D341Med (cell line): Measurements from ENCODE around the gene SEMA5A.
"Not testable (repeated sequence)": the region's sequence is repeated elsewhere in the genome, so short reads cannot be mapped to it uniquely, and the experiment has no call there.

Experiments
- DNase-seq: peaks from one replicate; pipeline ENCODE4 v3.0.0; 2012; ENCODE audit warnings: low spot score

SEMA5A gene

DNA sequence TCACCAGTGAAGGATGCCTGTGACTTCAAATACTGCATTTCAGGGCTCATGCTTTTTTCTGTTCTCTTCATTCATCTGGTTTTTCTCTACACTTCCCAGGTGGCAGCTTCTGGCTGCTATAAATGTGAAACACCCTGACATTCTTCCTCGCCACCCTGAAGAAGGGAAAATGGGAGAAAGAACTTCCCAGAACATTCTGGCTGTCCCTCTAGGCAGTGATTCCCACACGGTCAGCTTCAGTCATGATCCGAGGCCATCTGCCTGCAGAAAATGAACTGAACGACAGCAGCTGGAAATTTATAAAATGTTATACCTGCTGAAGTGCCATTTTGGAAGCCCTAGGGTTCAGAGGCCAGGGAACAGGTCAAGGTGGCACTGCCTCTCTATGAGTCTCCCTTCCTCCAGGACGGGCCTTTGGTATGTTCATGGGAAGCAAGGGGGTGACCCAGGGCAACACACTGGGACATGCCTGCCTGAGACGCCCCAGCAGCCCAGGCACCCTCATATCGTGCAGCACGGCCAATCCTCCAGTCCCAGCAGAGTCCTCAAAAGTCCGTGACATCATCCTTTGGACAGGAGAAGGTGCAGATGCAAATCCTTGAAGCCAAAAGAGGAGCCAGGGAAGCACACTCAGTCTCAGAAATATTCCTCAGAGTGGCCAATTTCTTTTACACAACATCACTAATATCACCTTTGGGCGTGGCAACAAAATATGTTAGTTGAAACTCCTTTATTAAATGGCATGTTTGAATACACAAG, 107.1 kb downstream of the SEMA5A start:
- no peak for DNase-seq

DNA sequence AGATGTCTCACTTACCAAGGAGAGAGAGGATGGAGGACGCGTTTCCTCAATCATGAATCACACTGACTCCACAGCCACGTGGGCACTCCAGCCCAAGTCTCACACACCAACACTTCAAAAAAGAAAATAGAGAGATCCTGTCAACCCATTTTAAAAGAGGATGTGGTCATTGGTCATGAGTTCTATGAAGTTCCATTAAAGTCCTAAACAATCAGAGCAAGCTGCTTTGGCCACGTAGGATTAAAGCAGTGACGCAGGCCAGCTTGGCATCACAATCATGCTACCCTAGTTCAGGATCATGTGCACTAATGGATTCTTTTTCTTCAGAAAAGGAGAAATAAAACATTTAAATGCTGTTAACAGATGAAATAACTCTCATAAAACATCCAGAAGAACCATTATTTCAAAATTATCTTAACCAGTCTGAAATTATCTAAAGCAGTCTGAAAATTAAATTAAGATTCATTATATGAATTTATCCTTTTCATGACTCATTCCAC, 108.1 kb downstream of the SEMA5A start:
- no peak for DNase-seq

DNA sequence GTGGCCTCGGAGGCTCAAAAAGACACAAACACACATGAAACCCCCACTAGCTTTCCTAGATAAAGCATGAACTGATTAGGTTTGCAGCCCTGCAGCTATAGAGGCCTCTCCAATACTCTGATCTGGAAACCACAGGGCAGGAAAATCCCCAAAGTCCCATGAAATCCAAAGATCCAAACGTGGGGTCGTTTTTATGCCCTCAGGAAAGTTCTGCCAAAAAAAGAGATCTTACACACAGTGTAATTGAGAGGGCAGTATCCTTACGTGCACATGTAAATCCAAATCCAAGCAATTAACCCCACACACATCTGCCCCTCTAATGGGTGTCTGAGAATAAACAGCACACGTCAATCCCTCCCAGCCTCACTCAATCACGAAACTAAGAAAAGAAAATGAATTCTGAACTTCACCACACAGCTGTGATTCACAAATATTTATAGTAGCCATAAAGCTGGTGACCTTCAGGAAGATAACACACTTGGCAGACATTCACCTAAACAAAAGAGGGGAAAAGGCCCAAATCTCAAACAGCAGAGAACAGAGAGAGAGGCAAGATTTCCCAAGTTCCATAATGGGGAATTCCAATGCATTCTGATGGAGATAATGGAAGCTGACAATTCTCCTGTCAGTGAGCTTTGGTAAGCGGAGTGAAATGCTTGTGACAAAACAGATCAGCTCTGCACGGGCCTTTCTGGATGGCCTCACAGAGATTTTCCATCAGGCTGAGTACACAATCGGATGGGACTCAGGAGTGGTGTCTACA, 114.2 kb downstream of the SEMA5A start:
- DNase-seq, result no peak

DNA sequence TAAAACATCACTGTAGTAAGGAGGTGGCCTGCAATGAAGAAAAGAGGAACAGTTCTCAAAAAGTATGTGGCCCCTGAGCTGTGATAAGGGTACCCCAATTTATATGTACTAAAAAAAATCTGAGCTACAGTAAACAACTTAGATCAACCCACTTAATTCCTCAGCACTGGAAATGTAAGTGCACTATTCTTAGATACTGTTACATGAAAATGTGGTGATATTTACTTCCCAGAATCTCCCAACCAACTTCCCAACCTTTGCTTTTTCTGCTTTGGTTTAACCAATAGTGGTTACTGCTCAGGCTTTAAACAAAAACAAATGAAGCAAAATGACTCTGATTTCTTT, 114.8 kb downstream of the SEMA5A start:
- DNase-seq, result no peak

DNA sequence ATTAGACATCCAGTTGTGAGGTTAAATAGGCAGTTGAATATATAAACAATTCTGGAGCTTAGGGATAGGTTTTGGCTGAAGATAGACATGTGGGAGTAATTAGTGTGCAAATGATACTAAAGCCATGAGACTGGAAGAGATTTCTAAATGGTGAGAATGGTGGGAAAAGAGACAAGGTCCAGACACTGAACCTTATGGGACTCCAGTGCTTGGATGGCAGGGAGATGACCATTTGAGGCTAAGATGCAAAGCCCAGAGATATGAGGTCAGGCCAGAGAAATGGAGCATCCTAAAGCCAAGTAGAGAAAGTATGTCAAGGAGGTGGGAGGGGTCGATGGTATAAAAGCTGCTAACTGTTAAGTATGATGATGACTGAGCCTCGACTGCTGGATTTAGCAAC, 115.6 kb downstream of the SEMA5A start:
- no peak for DNase-seq

DNA sequence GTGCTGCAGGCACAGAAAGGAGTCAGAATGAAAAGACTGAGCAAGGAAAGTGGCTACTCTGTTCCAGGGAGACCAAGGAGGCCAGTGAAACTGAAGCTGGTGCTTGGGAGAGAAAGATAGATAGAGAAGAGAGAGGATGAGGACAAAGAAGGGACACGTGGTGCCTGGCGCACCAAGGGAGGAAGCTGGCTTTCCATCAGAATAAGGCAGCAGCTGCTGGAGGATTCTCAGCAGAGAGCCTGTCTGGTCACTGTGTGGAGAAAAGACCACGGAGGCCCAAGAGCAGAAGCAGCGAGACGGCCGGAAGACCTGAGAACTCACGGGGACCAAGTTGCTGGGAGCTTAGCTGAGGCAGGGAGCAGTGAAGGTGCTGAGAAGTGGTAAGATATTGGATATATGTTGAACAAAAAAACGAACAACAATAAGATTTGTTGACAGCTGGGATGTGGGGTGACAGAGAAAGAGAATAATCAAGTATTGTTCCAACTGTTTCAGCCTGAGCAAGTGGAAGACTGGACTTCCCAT, 116.1 kb downstream of the SEMA5A start:
- DNase-seq, result no peak

DNA sequence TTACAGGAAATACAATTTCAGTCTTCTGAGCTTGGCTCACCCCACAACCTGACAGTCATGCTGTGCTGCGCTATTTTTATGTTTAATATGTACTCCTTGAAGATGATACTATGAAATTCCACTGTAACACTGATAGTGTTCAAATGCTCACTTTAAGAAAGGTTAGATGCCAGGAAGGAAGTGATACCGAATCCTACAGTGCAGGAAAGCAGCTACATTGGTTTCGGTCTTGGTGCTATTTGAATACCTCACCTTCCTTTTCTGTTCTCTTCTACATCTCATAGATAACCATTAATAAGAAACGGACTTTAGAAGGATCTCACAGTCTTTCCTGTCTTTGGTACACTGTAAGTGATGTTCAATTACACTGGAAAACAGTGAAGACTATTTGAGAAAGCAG, 117.6 kb downstream of the SEMA5A start:
- DNase-seq, result no peak

DNA sequence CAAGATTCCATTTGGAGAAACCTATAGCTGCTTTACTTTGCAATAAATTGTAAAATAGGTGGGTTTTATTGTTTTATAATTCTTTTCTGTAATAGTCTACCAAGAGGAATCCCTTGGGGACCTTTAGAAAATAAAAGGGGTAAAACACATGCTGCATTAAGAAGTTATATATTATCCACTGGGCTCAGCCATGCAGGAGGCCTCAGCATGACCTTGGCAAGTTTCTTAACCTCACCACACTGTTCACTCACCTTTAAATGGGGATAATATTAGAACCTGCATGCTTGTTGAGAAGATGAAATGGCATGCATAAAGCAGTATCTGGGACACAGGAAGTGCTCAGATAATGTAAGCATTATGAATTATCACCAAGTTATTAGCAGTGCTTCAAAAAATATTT, 120.2 kb downstream of the SEMA5A start:
- DNase-seq, result no peak

DNA sequence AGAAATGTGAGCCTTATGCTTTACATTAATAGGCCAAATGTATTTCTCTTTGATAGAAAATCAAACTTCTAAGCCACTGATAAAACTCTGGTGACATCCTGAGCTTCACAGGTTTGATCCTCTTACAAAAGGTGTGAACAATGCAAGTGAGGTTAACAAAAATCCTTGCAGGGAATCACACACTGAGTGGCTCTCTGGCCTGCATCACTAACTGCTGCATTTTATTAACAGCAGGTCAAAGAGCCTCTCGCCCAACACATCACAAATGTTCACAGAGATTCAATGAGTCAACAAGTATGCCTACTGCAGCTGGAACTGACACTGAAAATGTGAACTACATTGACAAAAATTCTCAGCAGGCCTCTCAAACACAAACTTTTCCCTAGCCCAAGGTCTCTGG, 122.3 kb downstream of the SEMA5A start:
- no peak for DNase-seq

DNA sequence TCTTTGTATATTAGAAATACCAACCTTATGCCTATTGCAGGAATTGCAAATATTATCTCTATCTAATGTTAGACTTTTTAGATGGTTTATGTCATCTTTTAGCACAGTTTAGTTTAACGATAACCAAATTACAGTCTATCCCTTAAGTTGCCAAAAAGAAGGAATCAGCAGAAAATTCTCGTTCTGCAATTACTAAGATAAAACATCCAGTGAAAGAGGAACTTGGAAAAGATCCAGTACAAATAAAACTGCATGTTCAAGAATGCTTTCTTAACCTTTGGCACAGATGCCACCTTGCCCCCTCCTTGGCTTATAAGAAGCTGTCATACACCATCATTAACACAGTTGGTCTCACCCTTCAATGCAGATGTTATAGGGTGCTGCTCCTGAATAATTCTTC, 124.0 kb downstream of the SEMA5A start:
- no peak for DNase-seq

DNA sequence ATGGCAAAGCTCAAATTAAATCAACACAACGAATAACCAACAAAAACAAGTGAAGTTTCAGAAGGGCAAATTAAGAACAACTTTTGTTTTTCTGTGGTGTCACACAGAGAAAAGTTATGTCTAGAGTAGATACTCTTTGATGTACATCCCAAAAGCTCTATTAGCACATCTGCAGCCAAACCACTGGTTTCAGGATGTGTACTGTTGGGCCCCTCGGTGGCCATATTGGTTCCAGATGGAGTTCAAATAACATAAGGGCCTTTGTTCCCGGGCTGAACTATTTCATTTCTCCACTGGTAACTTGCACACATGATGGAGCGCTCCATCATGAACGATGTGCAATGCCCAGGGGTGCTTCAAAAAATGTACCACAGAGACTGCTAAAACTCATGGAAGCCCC, 126.1 kb downstream of the SEMA5A start:
- DNase-seq, result no peak

DNA sequence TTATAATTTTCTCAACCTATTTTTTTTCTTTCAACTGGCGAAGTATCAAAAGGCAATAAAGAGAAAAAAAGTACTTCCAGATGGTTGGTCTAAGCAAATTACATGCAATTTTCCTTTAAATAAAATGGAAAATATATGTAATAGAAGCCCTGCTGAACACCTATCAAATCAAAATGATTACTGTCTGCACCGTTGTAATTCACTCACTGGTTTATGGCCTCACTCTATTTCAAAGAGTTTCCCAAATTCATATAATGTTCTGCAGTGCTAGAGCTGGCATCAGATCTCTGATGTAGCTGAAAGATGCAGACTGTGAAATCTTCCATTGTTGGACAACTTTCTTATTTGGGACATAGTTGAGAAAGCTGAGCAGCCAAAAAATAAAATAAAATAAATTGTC, 130.3 kb downstream of the SEMA5A start:
- DNase-seq, result no peak

DNA sequence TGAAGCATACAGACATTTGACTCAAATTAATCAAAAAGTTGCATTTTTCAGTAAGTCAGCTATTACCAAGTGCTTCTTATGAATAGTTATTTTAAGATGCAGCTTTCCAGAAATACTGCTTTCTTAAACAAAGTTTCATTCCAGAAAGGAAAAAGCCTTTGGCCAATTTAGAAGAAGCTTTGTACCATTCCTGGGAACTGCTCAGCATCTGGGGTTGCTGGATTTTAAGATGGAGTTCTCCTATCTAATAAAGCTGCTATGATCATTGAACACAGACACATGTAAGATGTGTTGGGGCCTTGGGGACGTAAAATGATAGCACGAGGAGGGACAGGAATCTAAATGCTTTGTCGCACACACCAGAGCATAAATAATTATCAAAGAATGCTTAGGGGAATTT, 130.8 kb downstream of the SEMA5A start:
- DNase-seq, result no peak

DNA sequence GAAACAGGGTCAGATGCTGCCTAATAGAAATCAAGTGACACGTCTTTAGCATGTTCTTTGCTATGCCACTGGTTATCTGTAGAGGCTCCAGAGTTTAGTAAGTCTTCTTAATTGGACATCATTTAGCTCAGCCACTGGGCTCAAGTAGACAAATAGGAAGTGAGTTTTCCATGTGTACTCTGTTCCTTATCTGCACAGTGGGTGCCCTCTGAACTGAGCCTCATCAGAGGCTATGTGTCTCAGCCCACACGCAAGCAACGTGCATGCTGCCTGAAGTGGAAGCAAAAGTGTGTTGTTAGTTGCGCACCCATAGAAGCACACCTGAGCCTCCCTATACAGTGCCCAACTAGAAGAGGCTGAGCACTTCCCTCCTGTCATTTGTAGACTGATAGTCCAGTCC, 134.7 kb downstream of the SEMA5A start:
- DNase-seq, result no peak

DNA sequence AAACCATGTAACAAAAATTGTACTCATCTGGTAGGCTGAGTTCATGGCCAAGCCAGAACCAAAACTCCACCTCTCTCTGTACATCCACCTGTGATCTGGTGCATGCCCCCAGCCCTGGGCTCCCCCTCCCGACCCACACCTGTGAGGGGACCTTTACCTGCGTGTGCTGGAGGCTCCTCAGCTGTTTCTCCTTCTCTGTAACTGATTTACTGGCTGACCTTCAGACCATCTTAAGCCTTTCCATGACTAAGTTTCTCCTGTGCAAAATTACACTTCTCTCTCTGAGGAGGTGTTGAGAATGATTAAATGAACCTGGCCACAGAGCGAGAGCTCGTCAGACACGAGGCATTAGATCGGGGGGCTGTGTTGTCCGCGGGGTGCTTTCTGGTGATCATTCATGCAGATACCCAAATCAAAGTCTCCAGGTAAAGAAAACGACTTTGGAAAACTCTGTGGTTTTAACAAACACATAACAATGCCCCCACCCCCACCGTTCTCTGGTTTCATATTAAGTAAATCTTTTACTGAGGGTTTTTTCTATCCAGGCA, 136.4 kb downstream of the SEMA5A start:
- no peak for DNase-seq

DNA sequence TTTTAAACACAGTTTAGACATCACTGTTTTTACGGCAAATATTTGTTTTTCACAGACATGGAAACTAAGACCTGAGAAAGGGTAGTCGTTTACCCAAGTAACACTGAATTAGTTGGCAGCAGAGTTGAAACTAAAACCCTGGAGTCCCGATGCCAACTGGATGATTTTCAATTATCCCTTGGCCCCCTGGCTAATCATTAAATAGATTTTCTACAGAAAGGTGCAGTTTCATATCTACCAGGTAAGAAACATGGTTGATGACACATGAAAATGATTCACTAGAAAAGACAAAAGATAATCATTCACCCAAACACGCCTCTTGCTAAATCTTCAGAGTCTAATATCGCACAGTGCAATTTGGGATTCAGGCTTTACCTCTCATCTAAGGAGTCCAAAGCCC, 136.9 kb downstream of the SEMA5A start:
- DNase-seq, result no peak

DNA sequence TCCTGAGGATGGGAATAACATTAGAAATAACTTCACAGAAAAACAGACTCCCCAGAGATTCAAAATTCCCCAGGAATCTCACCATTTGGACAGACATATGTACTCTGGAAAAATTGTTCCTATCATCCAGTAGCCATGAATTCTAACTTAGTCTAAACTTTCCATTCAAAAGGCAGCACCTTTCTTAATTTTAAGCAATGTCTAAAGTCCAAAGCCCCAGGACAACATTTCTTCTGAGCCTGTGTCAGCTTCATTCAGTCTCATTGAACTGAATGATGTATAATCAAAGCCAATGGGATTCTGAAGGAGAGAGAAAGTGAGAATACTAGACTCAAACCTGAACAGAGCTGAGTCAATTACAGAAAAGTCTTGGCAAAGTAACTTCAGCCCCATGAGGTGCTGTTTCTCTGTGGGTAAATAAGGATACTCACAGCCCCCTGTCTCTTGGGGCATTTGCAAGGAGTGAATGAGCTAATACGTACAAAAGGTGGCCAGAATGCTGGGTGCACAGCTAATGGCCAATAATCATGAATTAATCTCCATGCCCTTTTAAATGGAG, 140.6 kb downstream of the SEMA5A start:
- no peak for DNase-seq

DNA sequence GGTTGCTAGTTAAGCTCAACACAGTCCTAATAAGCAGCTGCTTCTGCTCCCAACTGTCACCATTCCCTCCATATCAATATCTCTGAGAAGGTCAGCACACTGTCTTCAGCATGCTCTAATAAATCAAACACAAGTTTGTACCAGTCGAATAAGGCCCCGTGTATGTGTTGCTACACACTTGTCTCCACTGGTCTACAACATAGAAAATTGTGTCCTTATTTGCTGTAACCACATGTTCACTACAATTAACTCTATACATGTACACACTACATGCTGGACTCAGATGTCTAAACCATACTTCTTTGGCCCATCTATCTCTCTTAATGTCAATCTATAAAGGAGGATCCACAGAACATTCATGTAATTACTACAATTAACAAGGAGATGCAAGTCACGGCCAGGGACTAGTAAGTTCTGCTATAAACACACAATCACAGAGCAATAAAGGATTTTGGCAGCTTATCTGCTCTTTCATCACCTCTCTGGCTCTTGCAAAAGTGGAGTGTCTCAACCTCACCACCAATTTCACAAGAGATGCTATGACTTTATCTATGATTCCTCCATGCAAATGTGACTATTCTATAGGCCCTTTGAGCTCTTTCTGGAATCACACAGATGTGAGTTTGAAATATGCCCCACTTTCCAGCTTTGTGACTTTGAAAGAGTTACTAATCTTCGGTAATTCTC, 143.9 kb downstream of the SEMA5A start:
- DNase-seq, result no peak

DNA sequence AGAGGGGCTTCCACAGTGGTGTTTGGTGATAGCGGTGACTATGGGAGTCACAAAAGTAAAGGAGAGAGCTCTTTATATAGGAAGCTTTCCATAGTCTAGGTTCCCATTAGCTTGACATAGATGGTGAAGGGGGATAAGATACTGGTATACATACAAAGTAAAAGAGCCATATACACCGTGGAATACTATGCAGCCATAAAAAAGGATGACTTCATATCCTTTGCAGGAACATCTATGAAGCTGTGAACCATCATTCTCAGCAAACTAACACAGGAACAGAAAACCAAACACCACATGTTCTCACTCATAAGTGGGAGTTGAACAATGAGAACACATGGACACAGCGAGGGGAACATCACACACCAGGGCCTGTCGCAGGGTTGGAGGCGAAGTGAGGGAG, 146.1 kb downstream of the SEMA5A start:
- not testable (repeated sequence) for DNase-seq

DNA sequence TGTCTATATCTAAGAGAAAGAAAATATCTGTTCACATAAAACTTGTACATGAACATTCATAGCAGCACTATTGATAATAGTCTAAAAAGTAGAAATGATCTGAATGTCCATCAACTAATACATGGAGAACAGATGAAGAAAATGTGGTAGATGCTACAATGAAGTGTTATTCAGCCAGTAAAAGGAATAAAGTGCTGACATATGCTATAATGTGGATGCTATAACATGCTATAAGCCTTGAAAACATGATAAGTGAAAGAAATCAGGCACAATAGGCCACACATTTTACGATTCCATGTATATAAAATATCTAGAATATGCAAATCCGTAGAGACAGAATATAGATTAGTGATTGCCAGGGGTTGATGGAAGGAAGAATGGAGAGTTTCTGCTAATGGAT, 146.8 kb downstream of the SEMA5A start:
- DNase-seq, result no peak

DNA sequence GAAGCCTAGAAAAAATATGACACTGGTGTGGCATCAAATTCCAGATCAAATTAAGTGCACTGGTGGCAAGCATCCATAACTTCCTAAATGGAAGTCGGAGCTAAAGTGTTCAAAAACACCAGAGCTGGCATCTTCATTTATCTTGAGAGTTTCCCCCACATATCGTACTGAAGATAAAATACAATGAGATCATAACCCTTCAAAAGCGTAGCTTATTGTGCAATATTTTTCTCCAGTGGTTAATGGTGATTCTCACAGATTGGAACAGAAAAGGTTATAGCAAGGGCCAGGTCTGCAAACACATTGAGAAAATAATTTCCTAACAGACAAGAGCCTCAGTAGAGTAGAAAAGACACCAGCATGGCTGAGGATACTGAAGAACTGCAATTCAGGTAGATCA, 147.6 kb downstream of the SEMA5A start:
- DNase-seq, result no peak

DNA sequence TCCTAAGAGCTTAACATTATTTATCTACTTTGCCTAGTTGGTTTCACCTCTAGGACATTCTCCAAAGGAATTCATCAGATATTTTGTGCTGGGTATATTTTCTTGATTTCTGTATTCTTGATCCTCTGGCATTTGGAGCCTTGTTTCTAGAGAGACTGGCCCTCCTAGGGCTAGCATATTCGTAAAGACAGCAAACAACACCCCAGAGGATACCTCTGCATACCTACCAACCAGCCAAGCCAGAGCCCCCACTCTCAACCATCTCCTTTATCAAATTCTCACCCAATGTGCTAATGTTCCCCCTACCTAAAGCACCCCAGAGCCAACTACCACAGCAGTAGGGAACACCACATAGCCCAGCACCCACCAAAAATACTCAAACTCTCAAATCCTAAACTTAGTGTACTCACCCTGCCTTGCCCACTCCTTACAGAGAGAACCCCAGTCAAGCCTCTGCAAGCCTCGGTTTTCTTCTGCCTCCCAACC, 149.5 kb downstream of the SEMA5A start:
- DNase-seq, result no peak
